ENCODE data around the gene COX19. TPM values are rescaled to one million over a fixed set of nuclear protein-coding genes. Genes with fewer than 3 reads are reported as not detected.

COX19 gene
- polyA plus RNA-seq, 1 of the 3 experiments (the other 2 are of a cell fraction): 7.6 TPM

GRCh38 chr7:937856-938484 is 37.4 kb downstream of the COX19 start:
- Histone ChIP-seq H4K20me1 (ENCODE audit: insufficient read depth) (no peaks in the 10 kb centered on the region), H3K4me1 (ENCODE audit: control insufficient read depth in 1 of 2, insufficient read depth in 2 of 2, low read depth in 1 of 2, low read length in 1 of 2) (0 out of 4 replicates have a peak, but pooled peaks cover 0 to 5% of the 10 kb centered on the region in 2 experiments), H3K9me2 (no peaks in the 10 kb centered on the region), H3K27ac (ENCODE audit: low read depth in 2 of 2, low read length in 1 of 2) (no peak overlapping the region), H3K79me2 (ENCODE audit: insufficient read depth) (no peaks in the 10 kb centered on the region), H3K9me3 (peaks cover 5% of the 10 kb centered on the region; the same call in 1 of the 2 replicates), H3K9ac (no peak overlapping the region), H2AFZ (ENCODE audit: low read depth) (no peak overlapping the region), H3K27me3 (ENCODE audit: insufficient read depth) (no peaks in the 10 kb centered on the region), H3K36me3 (replicated peaks in 1 of 2; ENCODE audit: control insufficient read depth in 1 of 2, insufficient read depth in 2 of 2, low read length in 1 of 2) (no peaks in the 10 kb centered on the region), H3K4me2 (no peak overlapping the region), H3K4me3 (ENCODE audit: low read depth in 2 of 2, low read length in 1 of 2) (no peak overlapping the region), H3F3A (replicated peaks; ENCODE audit: insufficient read depth) (peaks cover 8% of the 10 kb centered on the region)
- POLR2A ChIA-PET: no interaction called here
- TF ChIP-seq ELF1 (IDR thresholded peaks at IDR 0.05): no peak
- TF ChIP-seq CTCF (IDR thresholded peaks at IDR 0.05): no peak
- TF ChIP-seq TEAD4 (IDR thresholded peaks at IDR 0.05; ENCODE audit: borderline replicate concordance, insufficient read depth): no peak
- TF ChIP-seq CHD2 (IDR thresholded peaks at IDR 0.05; ENCODE audit: low read length, partially characterized antibody): no peak
- no peak for TF ChIP-seq RFX5 (IDR thresholded peaks at IDR 0.05; ENCODE audit: low read length)
- no peak for TF ChIP-seq RCOR1 (IDR thresholded peaks at IDR 0.05; ENCODE audit: low read length)
- TF ChIP-seq RAD21 (IDR thresholded peaks at IDR 0.05; ENCODE audit: low read length): no peak
- no peak for TF ChIP-seq FOSL2 (IDR thresholded peaks at IDR 0.05; ENCODE audit: borderline replicate concordance, low read depth)
- no peak for TF ChIP-seq RXRA (IDR thresholded peaks at IDR 0.05; ENCODE audit: borderline replicate concordance, low read depth)
- no peak for TF ChIP-seq EP300 (IDR thresholded peaks at IDR 0.05; ENCODE audit: borderline replicate concordance in 1 of 2, low read depth in 1 of 2, low read length in 1 of 2)
- TF ChIP-seq NRF1 (IDR thresholded peaks at IDR 0.05; ENCODE audit: low read depth, low read length): no peak
- TF ChIP-seq, protein P1, sequence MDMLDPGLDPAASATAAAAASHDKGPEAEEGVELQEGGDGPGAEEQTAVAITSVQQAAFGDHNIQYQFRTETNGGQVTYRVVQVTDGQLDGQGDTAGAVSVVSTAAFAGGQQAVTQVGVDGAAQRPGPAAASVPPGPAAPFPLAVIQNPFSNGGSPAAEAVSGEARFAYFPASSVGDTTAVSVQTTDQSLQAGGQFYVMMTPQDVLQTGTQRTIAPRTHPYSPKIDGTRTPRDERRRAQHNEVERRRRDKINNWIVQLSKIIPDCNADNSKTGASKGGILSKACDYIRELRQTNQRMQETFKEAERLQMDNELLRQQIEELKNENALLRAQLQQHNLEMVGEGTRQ (IDR thresholded peaks at IDR 0.05; ENCODE audit: borderline replicate concordance, low read depth, low read length): no peak
- TF ChIP-seq MXI1 (IDR thresholded peaks at IDR 0.05; ENCODE audit: low read depth, low read length): no peak
- TF ChIP-seq EZH2phosphoT487 (IDR thresholded peaks at IDR 0.05; ENCODE audit: borderline replicate concordance, low read depth): no peak
- WGBS (ENCODE audit: low lambda C conversion rate): 85% methylated on average over 16 of the region's 16 CpGs
- DNase-seq: no peak
- CTCF ChIA-PET: interaction anchor here (0.9 to 1.7 kb wide), 2 partner anchors 13 to 29 kb away, joined by 3 to 5 read pairs; no protein-coding TSS in a partner anchor
